HG03565 (cell line): ENCODE results near the gene KRT6A.

Experiments
- ATAC-seq: cut with Tn5 transposase; IDR thresholded peaks from one replicate; pipeline ENCODE4 v1.9.1; 2021; ENCODE audit warnings: mild to moderate bottlenecking, moderate library complexity; ENCODE audit not compliant: unreplicated experiment

Gene KRT6A

GRCh38 chr12:52438305-52439301, 54.5 kb downstream of the KRT6A start:
- no peak for ATAC-seq

GRCh38 chr12:52437508-52437907, 55.5 kb downstream of the KRT6A start:
- no peak for ATAC-seq
